Measurements from ENCODE around the gene HECTD4.

DNA sequence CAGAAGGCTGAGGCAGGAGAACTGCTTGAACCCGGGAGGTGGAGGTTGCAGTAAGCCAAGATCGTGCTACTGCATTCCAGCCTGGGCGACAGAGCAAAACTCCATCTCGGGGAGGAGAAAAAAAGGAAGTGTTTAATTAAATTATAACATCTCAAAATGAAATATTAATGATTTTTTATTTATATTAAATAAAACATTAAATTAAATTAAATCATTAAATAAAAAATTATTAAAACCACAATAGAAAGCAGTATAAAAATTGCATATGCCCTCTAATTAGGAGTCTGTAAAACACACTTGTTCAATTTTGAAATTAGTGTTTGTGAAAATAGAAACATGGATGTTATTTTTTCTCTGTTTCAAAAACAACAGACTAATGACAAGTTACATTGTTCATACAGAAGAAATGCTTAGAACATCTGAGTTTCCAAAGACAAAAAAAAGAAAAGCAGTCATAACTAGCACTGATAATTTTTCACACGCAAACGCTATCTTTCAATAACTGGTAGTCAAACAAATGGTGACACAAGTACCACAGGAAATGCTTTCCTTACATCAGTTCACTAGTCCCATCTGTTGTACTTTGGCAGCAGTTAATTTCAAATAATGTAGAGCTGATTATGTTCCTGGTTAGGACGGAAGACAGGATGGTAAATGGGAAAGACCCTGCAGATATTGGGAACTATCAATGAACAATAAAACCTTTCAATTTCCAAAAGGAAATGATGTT is 54.9 kb downstream of the HECTD4 start:
- TF ChIP-seq CTCF (conservative IDR thresholded peaks at IDR 0.05; ENCODE audit: low read depth, low read length): no peak
- TF ChIP-seq EZH2phosphoT487 (IDR thresholded peaks at IDR 0.05; ENCODE audit: borderline replicate concordance, low read length): no peak
- TF ChIP-seq EZH2 (IDR thresholded peaks at IDR 0.05; ENCODE audit: low read length, unreplicated experiment): no peak

Measured in PC-3 (cell line).